Measurements from ENCODE around the gene HDGFL2.

The HDGFL2 gene

GRCh38 chr19:4516939-4517300, 44.8 kb downstream of the HDGFL2 start:
- Histone ChIP-seq H3K79me2 (ENCODE audit: insufficient read depth, low read length) (no peaks in the 10 kb centered on the region), H3K4me3 (ENCODE audit: low read depth in 1 of 2, low read length in 2 of 2) (no peak overlapping the region), H3K9me3 (ENCODE audit: insufficient read depth, low read length, severe bottlenecking) (no peaks in the 10 kb centered on the region), H3K4me2 (ENCODE audit: insufficient read depth, low read length) (no peak overlapping the region), H2AFZ (ENCODE audit: low read depth, low read length) (no peak overlapping the region), H4K20me1 (ENCODE audit: insufficient read depth, low read length) (no peaks in the 10 kb centered on the region), H3K27ac (ENCODE audit: low read length) (no peak overlapping the region), H3K4me1 (ENCODE audit: insufficient read depth, low read length) (no peaks in the 10 kb centered on the region), H3K9ac (ENCODE audit: low read depth, low read length) (no peak overlapping the region), H3K27me3 (ENCODE audit: insufficient read depth, low read length, poor library complexity) (no peaks in the 10 kb centered on the region), H3K36me3 (ENCODE audit: insufficient read depth, low read length) (no peaks in the 10 kb centered on the region)
- TF ChIP-seq EZH2 (IDR thresholded peaks at IDR 0.05; ENCODE audit: borderline replicate concordance, low read depth, low read length, severe bottlenecking), result no peak
- no peak for TF ChIP-seq CTCF (IDR thresholded peaks at IDR 0.05; ENCODE audit: borderline replicate concordance, extremely low read depth, low read length, poor library complexity, severe bottlenecking)
- no peak for DNase-seq
- no peak for ATAC-seq (ENCODE audit: insufficient read depth, low read depth)

- Histone ChIP-seq H3K4me3 (ENCODE audit: low read depth in 1 of 2, low read length in 2 of 2) (no peak overlapping the region), H3K27me3 (ENCODE audit: insufficient read depth, low read length, poor library complexity) (no peaks in the 10 kb centered on the region), H3K9ac (ENCODE audit: low read depth, low read length) (no peak overlapping the region), H3K4me1 (ENCODE audit: insufficient read depth, low read length) (no peaks in the 10 kb centered on the region), H2AFZ (ENCODE audit: low read depth, low read length) (no peak overlapping the region), H3K79me2 (ENCODE audit: insufficient read depth, low read length) (no peaks in the 10 kb centered on the region), H3K27ac (ENCODE audit: low read length) (no peak overlapping the region), H3K36me3 (ENCODE audit: insufficient read depth, low read length) (no peaks in the 10 kb centered on the region), H3K4me2 (ENCODE audit: insufficient read depth, low read length) (no peak overlapping the region), H3K9me3 (ENCODE audit: insufficient read depth, low read length, severe bottlenecking) (no peaks in the 10 kb centered on the region), H4K20me1 (ENCODE audit: insufficient read depth, low read length) (no peaks in the 10 kb centered on the region)
- ATAC-seq (ENCODE audit: insufficient read depth, low read depth) (no peak), DNase-seq (no peak)
- no peak for TF ChIP-seq CTCF (IDR thresholded peaks at IDR 0.05; ENCODE audit: borderline replicate concordance, extremely low read depth, low read length, poor library complexity, severe bottlenecking)
- no peak for TF ChIP-seq EZH2 (IDR thresholded peaks at IDR 0.05; ENCODE audit: borderline replicate concordance, low read depth, low read length, severe bottlenecking)
These were observed 45.5 kb downstream of the HDGFL2 start for GRCh38 chr19:4517451-4518057.

GRCh38 chr19:4518345-4519171, 46.5 kb downstream of the HDGFL2 start, which contains the start of gene PLIN4:
Gene PLIN4, minus strand, starts transcription at chr19:4518486. Its CDS starts 214 bp downstream, at chr19:4518272.
- no peak within 1 kb of the TSS for H3K27ac ChIP-seq (ENCODE audit: low read length)
- no peak within 1 kb of the TSS for H3K4me2 ChIP-seq (ENCODE audit: insufficient read depth, low read length)
- no peaks in the 10 kb centered on the region for H3K79me2 ChIP-seq (ENCODE audit: insufficient read depth, low read length)
- no peaks in the 10 kb centered on the region for H3K4me1 ChIP-seq (ENCODE audit: insufficient read depth, low read length)
- H4K20me1 ChIP-seq (ENCODE audit: insufficient read depth, low read length), result no peaks in the 10 kb centered on the region
- ATAC-seq (ENCODE audit: insufficient read depth, low read depth) (no peak), DNase-seq (no peak)
- no peak within 1 kb of the TSS for H3K9ac ChIP-seq (ENCODE audit: low read depth, low read length)
- H3K4me3 ChIP-seq (ENCODE audit: low read depth in 1 of 2, low read length in 2 of 2), result no peak within 1 kb of the TSS
- no peaks in the 10 kb centered on the region for H3K27me3 ChIP-seq (ENCODE audit: insufficient read depth, low read length, poor library complexity)
- TF ChIP-seq CTCF (IDR thresholded peaks at IDR 0.05; ENCODE audit: borderline replicate concordance, extremely low read depth, low read length, poor library complexity, severe bottlenecking) (no peak), EZH2 (IDR thresholded peaks at IDR 0.05; ENCODE audit: borderline replicate concordance, low read depth, low read length, severe bottlenecking) (no peak)
- H3K36me3 ChIP-seq (ENCODE audit: insufficient read depth, low read length), result no peaks in the 10 kb centered on the region
- H3K9me3 ChIP-seq (ENCODE audit: insufficient read depth, low read length, severe bottlenecking), result no peaks in the 10 kb centered on the region
- H2AFZ ChIP-seq (ENCODE audit: low read depth, low read length), result no peak within 1 kb of the TSS
